Measurements from ENCODE around the gene MAP3K1.
A peak's percentile ranks its signal among the peaks of the same experiment; 100 is the strongest.

Gene MAP3K1

GRCh38 chr5:56849671-56850070, 34.3 kb downstream of the MAP3K1 start:
- peak; percentile 37 for DNase-seq

DNA sequence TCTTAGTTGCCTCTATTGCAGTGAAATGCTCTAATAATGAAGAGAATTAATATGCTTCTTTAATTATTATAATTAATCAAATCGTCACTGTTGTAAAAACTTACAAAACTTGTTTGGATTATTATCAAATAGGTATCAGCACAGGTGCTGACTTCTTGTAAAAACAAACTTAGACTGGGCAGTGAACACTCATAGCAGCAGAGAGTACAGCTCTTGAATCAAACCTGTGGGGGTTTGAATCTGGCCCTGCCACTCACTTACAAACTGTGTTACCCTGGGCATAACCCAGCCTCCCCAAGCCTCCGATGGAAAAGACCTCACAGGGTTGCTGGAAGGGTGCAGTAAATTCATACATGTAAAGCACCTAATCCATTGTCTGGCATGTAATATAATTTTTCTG, 35.1 kb downstream of the MAP3K1 start:
- no peak for DNase-seq

- DNase-seq = no peak
These were observed 36.1 kb downstream of the MAP3K1 start for GRCh38 chr5:56851258-56851941.

GRCh38 chr5:56852228-56853000, 37.1 kb downstream of the MAP3K1 start:
- DNase-seq = peak; percentile 25

GRCh38 chr5:56853698-56854097, 38.3 kb downstream of the MAP3K1 start:
- DNase-seq = no peak

DNA sequence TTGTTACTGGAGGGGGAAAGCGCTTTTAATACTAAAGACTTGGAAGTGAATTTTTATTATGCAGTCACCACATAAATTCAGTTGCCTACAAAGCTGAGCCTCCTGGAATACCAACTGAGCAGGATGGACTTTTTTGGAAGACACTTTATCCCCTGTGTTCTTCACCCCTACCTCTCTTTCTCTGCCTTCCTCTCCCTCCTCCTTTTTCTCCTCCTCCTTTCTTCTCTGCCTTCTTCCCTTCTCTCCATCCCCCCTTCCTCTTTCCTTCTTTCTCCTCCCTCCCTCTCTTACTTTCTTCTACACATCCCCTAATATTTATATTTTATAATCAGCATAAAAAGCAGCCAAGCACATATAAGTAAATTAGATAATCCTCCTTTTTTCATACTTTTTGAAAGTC, 39.6 kb downstream of the MAP3K1 start:
- DNase-seq = no peak

GRCh38 chr5:56856541-56857178, 41.3 kb downstream of the MAP3K1 start:
- no peak for DNase-seq

DNA sequence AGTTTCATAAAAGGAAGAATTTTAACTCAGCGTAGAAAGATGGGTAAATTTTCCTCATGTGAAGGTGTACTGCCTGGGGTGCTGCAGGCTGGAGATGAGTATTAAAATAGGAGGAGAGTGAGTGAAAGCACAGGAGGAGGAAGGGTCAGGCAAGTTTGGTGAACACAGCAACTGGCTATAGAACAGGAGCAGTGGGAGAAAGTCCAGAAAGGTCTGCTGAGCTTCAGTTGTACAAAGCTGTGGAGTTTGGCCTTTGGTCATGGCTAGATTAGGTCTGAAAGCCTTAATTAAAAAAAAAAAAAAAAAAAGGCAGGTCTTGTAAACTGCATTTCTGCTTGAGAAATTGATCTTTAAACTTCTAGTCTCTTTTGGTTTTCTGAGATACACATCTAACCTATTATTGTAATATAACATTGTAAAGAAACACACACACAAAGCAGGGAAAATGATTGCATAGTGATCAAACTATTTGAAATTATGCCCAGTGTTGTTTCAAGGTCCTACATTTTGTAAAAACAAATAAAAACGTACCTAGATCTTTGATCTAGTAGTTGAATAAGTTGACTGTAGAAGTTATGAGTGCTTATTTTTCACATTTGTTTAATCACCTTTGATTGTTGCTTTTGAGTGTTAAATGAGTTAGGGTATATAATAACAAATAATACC, 43.6 kb downstream of the MAP3K1 start:
- DNase-seq = no peak

- no peak for DNase-seq
These were observed 46.6 kb downstream of the MAP3K1 start for GRCh38 chr5:56861893-56862485.

DNA sequence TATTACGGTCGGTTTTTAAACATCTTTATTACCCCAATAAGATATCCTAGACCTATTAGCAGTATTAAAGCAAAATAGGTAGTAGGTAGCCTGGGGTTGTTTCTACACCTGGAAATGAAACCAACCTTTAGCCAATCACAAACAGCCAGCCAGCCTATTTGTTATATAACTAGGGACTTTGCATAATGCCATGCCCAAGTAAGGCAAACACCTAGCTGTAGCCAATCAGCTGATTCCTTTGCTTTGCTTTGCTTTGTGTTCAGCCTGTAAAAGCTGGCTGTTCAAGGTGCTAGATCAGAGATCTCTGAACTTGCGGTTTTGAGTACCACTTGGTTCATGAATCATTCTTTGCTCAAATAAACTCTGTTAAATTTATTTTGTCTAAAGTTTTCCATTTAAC, 47.6 kb downstream of the MAP3K1 start:
- peak; percentile 14 for DNase-seq

DNA sequence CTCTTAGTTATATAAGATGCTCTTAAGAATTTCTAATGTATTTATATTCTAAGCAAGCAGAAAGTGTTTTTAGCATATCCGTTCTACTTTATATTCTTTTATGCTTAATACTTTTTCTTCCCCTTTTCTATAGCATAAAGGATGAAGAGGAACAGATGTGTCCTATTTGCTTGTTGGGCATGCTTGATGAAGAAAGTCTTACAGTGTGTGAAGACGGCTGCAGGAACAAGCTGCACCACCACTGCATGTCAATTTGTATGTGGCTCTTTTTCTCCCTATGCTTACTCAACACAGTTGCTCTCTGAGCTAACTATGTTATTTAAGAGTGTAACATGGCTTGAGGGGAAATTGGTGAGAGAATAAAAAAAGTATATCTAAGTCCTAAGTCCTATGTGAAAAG, 56.4 kb downstream of the MAP3K1 start:
- DNase-seq = no peak

- DNase-seq = no peak
These were observed 57.7 kb downstream of the MAP3K1 start for GRCh38 chr5:56873056-56873455.

GRCh38 chr5:56876327-56876726, 61.0 kb downstream of the MAP3K1 start:
- no peak for DNase-seq

GRCh38 chr5:56881571-56881970, 66.2 kb downstream of the MAP3K1 start:
- DNase-seq = no peak

DNA sequence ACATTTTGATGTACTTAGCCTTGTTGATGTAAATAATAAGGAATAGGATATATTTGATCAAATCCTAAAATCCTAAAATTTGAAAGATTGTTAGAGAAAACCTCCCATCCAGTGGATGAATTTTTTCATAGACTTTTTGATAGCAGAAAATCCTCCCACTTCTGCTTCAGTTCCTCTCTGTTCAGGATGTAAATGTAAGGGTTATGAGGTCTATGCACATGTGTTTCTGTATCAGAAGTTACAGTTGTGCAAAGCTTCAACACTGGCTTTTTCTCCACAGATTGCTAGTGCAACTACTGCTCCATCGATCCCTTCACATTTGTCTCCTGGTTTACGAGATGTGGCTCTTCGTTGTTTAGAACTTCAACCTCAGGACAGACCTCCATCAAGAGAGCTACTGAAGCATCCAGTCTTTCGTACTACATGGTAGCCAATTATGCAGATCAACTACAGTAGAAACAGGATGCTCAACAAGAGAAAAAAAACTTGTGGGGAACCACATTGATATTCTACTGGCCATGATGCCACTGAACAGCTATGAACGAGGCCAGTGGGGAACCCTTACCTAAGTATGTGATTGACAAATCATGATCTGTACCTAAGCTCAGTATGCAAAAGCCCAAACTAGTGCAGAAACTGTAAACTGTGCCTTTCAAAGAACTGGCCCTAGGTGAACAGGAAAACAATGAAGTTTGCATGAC, 78.1 kb downstream of the MAP3K1 start:
- DNase-seq = no peak

DNA sequence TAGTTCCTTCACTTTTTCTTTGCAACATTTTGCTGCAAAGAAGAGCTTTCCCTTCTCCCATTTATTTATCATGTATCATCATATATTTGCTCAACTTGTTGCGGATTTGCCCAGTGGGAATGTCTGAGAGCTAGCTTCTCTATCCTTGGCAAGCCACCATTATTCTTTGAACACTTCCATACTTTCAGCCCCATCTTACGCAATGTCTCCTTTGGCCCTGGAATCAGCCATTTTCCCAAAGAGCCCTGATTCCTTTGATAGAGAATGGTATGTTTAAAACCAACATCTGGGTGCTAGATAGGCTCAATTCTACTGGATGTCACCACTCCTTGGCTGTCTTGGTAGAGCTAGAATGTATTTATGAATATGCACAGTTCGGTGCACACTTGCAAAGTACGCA, 81.4 kb downstream of the MAP3K1 start:
- DNase-seq = no peak

GRCh38 chr5:56898213-56898612, 82.9 kb downstream of the MAP3K1 start:
- DNase-seq = no peak

GRCh38 chr5:56900395-56900794, 85.0 kb downstream of the MAP3K1 start:
- no peak for DNase-seq

DNA sequence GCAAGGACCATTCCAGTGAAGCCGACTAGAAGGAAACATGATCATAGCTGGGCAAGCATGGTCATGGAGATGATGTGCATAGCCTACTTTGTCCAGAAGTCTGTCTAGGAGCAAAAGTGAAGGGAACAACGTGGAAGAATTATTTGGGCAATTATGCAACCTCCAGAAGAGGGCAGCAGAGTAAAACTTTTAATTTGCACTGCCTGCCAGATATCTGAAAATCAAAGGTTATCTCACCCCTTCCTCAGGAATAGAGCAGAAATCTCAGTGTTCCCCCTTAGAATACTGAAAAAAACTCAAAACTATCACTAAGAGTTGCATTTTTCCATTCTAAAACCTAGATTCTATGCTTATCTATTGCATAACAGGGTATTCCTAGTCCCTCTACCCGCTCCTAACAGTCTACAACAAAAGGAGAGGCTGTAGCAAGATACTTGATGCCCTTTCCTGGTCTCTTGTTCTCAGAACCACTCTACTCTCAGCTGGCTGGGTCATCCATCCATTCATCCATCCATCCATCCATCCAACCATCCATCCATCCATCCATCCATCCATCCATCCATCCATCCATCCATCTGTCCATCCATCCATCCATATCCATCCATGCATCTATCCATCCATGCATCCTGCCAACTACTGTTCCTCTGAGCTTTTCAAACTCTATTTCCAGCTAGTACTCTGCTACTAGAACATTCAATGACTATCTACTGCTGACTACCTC, 85.7 kb downstream of the MAP3K1 start:
- DNase-seq = peak; percentile 45

DNA sequence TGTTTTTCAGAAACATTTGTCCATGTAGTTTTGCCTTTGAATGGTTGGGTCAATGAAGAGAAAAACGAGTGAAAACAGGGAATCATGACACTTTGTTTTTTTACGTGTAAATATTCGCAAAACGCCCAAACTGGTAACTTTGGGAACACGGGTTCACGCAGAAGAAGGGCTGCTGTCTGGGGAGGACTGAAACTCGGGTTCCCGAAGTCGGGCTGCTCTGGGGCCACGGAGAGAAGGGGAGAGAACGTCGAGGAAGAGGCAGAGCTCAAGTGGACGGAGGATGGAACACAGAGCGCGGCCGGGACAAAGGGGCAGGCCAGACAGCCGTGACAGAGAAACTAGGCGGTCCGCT, 93.6 kb downstream of the MAP3K1 start:
- DNase-seq = no peak

DNA sequence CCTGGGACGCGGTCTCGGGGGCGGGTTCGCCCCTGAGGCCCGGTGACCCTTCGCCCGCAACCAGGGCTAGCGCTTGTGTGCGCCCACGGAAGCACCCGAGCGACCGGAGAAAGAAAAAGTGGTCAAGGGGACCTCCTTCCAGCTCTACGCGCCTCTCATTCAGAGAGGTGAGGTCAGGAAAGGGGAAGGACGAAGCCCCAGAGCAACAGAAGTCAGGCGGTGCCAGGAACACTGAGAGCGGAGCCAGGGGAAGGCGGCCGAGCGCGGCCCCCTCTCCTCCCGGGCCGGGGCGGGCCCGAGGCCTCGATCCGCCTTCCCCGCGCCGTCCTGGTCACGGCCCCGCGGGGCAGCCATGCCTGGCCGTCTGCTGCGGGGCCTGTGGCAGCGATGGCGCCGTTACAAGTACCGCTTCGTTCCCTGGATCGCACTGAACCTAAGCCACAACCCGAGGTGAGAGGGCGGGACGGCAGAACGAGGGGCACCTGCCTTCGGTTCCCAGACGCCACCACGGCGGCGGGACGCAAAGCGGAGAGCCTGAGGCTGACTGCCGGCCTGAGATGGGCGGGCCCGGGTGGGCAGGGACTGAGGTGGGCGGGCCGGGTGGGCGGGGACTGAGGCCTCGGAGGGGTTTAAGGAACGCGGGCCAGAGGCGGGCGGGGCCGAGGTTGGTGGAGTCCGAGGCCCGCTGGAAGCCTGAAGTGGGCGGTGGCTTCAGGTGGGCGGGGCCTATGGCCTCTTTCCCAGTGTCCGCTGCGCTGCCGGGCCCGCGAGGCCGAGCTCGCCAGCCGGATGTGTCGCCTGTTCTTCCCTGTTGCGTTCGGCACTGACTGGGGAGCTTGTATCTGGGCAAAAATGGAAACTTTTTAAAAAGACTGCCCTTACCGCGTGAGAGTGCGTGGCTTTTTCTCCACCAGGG, 94.2 kb downstream of the MAP3K1 start, which contains the start of gene SETD9:
TSS of gene SETD9 (plus strand) at position 303 of the 916 bp plus-strand sequence. CDS start at position 353, 50 bp downstream.
- peak; percentile 75 for DNase-seq
